Measurements from ENCODE around the gene AHI1. TPM values are rescaled to one million over a fixed set of nuclear protein-coding genes. Genes with fewer than 3 reads are reported as not detected.

AHI1 gene
- total and polyA plus RNA-seq, 10 of the 15 experiments (the other 5 are each of a cell fraction or from before 2014, with no cell fraction given), result 3.2 to 9.5 (median 4.6) TPM

DNA sequence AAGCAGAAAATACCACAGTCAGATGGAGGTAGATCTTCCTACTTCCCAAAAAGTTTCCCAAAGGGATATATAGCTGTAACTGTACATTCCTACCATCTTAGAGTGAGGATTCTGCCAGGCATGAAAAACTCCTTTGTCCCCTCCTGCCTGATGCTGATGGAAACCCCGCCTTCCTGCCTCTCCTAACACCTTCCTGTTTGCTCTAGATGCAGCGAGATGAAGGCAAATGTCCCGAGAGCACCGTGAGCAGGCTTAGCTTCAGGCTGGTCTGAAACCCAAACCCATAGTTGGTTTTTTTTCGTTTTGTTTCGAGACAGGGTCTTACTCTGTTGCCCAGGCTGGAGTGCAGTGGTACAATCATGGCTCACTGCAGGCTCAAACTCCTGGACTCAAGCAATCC lies 260.8 kb downstream of the AHI1 start:
- 59% methylated on average over 6 of the region's 6 CpGs for WGBS (ENCODE audit: insufficient coverage, insufficient replicate concordance, low lambda C conversion rate, missing lambda C conversion rate)
- no peak overlapping the region for H2AFZ ChIP-seq (ENCODE audit: control insufficient read depth, low read depth, low read length)
- peaks cover 0 to 2% of the 10 kb centered on the region in 2 experiments; a peak in 1 of 4 replicates for H3K27me3 ChIP-seq (replicated peaks in 1 of 2; ENCODE audit: control insufficient read depth in 2 of 2, insufficient read depth in 2 of 2, low read length in 1 of 2)
- H3K27ac ChIP-seq (ENCODE audit: control insufficient read depth, insufficient read depth), result no peak overlapping the region
- H3K36me3 ChIP-seq (ENCODE audit: control insufficient read depth in 2 of 2, insufficient read depth in 2 of 2, low read length in 1 of 2), result no peaks in the 10 kb centered on the region
- ChIA-PET POLR2A (interaction anchor here (0.7 to 1.0 kb wide), 2 partner anchors 12 to 167 kb away, joined by 3 to 7 read pairs; no protein-coding TSS in a partner anchor), RAD21 (ENCODE audit: unreplicated experiment) (interaction anchor here (0.7 kb wide), 1 partner anchor 77 kb away, joined by 4 read pairs; no protein-coding TSS in a partner anchor), SMC1A (ENCODE audit: uncharacterized antibody, unreplicated experiment) (interaction anchor here (0.7 to 1.9 kb wide), 4 partner anchors 27 to 92 kb away, joined by 3 to 5 read pairs (median 4); no protein-coding TSS in a partner anchor), CTCF (interaction anchor here (2.2 kb wide), 1 partner anchor 13 kb away, joined by 4 read pairs; no protein-coding TSS in a partner anchor)
- H4K20me1 ChIP-seq (ENCODE audit: control insufficient read depth, insufficient read depth), result no peaks in the 10 kb centered on the region
- FAIRE-seq (no peak), ATAC-seq (no peak), DNase-seq (ENCODE audit: low read depth, low spot score) (no peak)
- H3K79me2 ChIP-seq (ENCODE audit: control insufficient read depth, insufficient read depth, low read length), result no peaks in the 10 kb centered on the region
- H3K4me1 ChIP-seq (ENCODE audit: control insufficient read depth, insufficient read depth, low read length), result peaks cover 12% of the 10 kb centered on the region
- H3K9me3 ChIP-seq (replicated peaks; ENCODE audit: control insufficient read depth, insufficient read depth, low read length), result no peaks in the 10 kb centered on the region
- no peak overlapping the region for H3K4me2 ChIP-seq (ENCODE audit: control insufficient read depth, insufficient read depth)
- in situ Hi-C loops (cut with MboI) (loop anchor here (25.0 kb wide), 1 partner anchor 176 kb away; no protein-coding TSS in a partner anchor), intact Hi-C loops (cut with micrococcal nuclease; ENCODE audit: unreplicated experiment) (no loop called here)
- no peak overlapping the region for H3K4me3 ChIP-seq
- TF ChIP-seq SREBF1 (IDR thresholded peaks at IDR 0.05; ENCODE audit: low read length), result no peak
- TF ChIP-seq SMARCA5 (IDR thresholded peaks at IDR 0.05), result no peak
- TF ChIP-seq CHD1 (IDR thresholded peaks at IDR 0.05; ENCODE audit: low read depth, low read length), result no peak
- no peak for TF ChIP-seq SMAD5 (IDR thresholded peaks at IDR 0.05; ENCODE audit: low read depth)
- no peak for TF ChIP-seq EP300 (IDR thresholded peaks at IDR 0.05; ENCODE audit: borderline replicate concordance in 1 of 2, control insufficient read depth in 1 of 2, low read depth in 2 of 2, low read length in 2 of 2)
- TF ChIP-seq, protein P1, sequence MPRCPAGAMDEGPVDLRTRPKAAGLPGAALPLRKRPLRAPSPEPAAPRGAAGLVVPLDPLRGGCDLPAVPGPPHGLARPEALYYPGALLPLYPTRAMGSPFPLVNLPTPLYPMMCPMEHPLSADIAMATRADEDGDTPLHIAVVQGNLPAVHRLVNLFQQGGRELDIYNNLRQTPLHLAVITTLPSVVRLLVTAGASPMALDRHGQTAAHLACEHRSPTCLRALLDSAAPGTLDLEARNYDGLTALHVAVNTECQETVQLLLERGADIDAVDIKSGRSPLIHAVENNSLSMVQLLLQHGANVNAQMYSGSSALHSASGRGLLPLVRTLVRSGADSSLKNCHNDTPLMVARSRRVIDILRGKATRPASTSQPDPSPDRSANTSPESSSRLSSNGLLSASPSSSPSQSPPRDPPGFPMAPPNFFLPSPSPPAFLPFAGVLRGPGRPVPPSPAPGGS (IDR thresholded peaks at IDR 0.05; ENCODE audit: borderline replicate concordance, insufficient read depth, low read depth, low read length, poor library complexity, severe bottlenecking), result no peak
- no peak for TF ChIP-seq SUPT20H (IDR thresholded peaks at IDR 0.05; ENCODE audit: borderline replicate concordance, control insufficient read depth, low read depth, low read length)
- TF ChIP-seq MXI1 (IDR thresholded peaks at IDR 0.05; ENCODE audit: low read depth, low read length), result no peak
- no peak for TF ChIP-seq TBL1XR1 (IDR thresholded peaks at IDR 0.05; ENCODE audit: low read depth, low read length)
- TF ChIP-seq ETV6 (conservative IDR thresholded peaks at IDR 0.05 in 1 of 2, IDR thresholded peaks at IDR 0.05 in 1 of 2; ENCODE audit: borderline replicate concordance in 1 of 2, low read depth in 1 of 2), result no peak
- no peak for TF ChIP-seq ZNF217 (IDR thresholded peaks at IDR 0.05)
- no TSS peak for BruUV-seq (replicated peaks)
- no peak overlapping the region for H3K9ac ChIP-seq (ENCODE audit: control insufficient read depth, insufficient read depth, low read length)

Measured in GM12878 (cell line).